Sigmoid colon (tissue), 3 donors: Measurements from ENCODE around the gene SSBP3.

ENCODE experiments used
- POLR2A ChIP-seq, 2 donors: fragments of 450-650 bp; IDR thresholded peaks; one replicate each; pipeline ENCODE4 v1.6.1; 2016; ENCODE audit warnings: antibody characterized with exemption in 2 of 2, mild to moderate bottlenecking in 2 of 2, moderate library complexity in 2 of 2
- TF ChIP-seq, protein P1 (sequence below), 4 experiments: fragments of 450-650 bp in 3 of 4; fragments of 200-600 bp in 1 of 4; IDR thresholded peaks; one replicate each; pipeline ENCODE4 v1.5.1; 2016 to 2019; ENCODE audit warnings: antibody characterized with exemption in 4 of 4, mild to moderate bottlenecking in 3 of 4, moderate library complexity in 2 of 4

GRCh38 chr1:54403405-54403804 is 2.8 kb downstream of the SSBP3 start:
- TF ChIP-seq, protein P1, sequence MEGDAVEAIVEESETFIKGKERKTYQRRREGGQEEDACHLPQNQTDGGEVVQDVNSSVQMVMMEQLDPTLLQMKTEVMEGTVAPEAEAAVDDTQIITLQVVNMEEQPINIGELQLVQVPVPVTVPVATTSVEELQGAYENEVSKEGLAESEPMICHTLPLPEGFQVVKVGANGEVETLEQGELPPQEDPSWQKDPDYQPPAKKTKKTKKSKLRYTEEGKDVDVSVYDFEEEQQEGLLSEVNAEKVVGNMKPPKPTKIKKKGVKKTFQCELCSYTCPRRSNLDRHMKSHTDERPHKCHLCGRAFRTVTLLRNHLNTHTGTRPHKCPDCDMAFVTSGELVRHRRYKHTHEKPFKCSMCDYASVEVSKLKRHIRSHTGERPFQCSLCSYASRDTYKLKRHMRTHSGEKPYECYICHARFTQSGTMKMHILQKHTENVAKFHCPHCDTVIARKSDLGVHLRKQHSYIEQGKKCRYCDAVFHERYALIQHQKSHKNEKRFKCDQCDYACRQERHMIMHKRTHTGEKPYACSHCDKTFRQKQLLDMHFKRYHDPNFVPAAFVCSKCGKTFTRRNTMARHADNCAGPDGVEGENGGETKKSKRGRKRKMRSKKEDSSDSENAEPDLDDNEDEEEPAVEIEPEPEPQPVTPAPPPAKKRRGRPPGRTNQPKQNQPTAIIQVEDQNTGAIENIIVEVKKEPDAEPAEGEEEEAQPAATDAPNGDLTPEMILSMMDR (IDR thresholded peaks at IDR 0.05): no peak
- no peak for TF ChIP-seq POLR2A (IDR thresholded peaks at IDR 0.05)
